Esophagus mucosa (tissue), 1 donor: ENCODE data around the gene ABLIM2. TPM values are rescaled to one million over a fixed set of nuclear protein-coding genes. Genes with fewer than 3 reads are reported as not detected.

Experiments
- ATAC-seq: fragments of 200-7000 bp; cut with Tn5 transposase; one replicate; pipeline ENCODE4 v1.9.1; 2020
- total RNA-seq: library from RNA; stranded (reverse); gene quantifications from one replicate; pipeline ENCODE4 v1.2.4, GENCODE V29; 2023
- donor health status: DM: yes; HTN: yes; CAD: no.

Gene ABLIM2
- total RNA-seq, 1 donor from 2014 or later = 20.1 TPM

DNA sequence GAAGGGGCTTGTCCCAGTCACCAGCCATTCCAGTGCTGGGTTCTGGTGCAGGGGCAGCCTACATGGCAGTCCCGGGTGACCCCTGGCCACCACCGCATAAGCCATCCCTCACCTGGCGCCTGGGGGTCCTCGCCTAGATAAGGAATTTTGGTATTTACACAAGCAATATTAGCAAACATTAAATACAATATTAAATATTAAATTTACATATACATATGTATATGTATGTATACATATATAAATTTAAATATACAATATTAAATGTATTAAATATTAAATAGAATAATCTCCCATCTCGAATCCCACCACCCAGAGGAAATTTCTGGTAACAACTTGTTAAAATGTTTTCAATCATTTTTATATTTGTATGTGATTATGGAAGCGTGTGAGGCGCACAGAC is 114.4 kb downstream of the ABLIM2 start:
- ATAC-seq = no peak

DNA sequence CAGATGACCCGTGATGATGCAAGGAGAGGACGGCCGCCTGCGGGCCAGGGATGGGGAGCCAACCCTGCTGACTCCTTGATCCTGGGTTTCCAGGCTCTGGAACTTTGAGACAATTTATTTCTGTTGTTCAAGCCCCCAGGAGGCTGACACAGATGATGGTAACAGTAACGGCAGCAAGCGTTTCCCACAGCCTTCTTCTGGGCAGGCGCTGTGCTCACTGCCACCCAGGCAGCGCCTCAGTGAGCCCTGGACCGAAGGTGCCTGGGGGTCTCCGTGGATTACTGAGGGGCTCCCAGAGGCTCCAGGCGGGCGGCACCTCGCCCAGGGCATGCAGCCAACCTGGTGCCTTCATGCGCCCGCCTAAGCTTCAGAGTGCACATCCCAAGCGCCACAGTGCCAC is 115.0 kb downstream of the ABLIM2 start:
- no peak for ATAC-seq

DNA sequence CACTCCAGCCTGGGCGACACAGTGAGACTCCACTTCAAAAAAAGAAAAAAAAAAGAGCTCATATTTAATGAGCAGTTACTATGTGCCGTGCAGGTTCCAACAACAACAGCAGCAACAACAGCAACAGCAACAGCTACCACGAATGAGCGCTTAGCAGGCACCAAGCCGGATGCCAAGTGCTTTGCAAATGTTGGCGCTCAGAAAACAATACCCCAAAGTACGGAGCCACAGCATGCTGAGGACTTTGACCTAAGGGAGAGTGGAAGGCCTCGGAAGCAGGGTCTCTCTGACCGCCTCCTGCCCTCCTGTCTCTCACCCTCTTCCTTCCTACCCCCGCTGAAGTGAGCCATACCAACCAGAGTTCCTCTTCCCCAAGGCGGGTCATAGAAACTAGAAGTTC is 116.7 kb downstream of the ABLIM2 start:
- ATAC-seq = no peak

DNA sequence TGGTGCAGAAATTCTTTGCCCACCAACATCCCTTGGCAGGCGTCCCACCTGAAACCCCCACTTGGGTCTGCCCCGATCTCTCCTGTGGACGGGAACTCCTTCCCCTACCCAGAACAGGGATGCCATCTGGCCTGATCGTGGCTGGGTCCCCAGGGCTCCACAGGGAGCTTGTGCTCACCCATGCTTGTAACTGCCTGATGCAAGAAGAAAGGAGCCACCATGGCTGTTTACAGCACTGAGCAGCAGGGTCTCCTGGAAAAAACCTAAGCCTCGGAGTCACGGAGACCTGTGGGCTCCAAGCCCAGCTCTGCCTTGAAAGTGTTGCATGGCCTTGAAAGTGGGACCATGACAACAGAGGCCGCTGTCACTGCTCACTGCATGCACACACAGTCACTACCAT is 117.4 kb downstream of the ABLIM2 start:
- no peak for ATAC-seq

DNA sequence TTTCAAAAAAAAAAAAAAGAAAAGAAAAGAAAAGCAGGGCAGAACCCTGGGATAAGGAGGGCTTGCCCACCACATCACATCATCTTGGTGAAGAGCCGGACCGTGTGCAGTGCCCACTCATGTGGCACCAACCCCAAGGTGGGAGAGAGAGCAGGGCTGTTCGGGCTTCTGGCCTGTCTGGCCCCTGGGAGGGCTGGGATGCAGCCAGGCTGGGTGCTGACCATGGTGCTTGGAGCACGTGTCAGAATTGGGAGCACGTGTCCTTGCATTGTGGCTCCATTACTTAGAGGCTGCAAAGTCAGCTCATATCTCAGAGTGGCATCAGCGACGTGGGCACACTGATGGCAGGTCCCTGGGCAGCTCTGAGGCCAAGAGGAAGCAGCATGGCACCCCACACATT is 118.0 kb downstream of the ABLIM2 start:
- ATAC-seq = no peak

DNA sequence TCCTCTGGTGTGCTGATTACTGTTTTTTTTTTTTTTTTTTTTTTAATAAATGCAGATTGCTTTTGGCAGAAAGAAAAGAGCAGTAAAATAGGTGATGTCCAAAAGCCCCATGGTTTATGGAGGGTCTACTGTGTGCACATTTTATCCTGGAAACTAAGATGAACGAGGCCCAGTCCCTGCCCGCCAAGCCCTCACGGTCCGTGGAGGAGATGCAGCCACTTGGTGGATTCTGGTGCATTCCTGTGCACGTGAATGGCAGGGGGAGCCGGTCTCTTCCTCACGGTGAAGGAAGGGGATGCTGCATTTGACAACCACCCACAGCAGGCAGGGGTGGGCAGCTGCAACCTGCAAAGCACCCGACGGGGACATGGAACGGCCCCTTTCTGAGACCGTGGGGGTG is 118.8 kb downstream of the ABLIM2 start:
- no peak for ATAC-seq

DNA sequence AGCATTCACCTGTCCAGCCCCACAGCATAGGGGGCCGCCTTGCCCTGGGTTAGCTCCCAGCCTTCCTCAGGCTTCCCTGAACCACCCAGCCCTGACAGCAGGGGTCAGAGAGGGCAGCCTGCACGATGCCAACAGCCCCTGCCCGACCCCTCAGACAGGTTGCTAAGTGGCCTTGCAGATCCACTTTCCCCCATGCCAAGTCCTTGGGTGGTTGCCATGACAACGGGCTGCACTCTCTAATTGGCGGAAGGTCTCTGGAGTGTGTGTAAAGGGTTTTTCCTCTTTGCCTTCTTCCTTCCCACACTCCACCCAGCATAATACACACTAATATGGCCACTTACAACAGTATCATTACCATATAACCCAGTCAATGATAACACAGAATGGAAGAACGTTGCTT is 119.3 kb downstream of the ABLIM2 start:
- ATAC-seq = no peak

DNA sequence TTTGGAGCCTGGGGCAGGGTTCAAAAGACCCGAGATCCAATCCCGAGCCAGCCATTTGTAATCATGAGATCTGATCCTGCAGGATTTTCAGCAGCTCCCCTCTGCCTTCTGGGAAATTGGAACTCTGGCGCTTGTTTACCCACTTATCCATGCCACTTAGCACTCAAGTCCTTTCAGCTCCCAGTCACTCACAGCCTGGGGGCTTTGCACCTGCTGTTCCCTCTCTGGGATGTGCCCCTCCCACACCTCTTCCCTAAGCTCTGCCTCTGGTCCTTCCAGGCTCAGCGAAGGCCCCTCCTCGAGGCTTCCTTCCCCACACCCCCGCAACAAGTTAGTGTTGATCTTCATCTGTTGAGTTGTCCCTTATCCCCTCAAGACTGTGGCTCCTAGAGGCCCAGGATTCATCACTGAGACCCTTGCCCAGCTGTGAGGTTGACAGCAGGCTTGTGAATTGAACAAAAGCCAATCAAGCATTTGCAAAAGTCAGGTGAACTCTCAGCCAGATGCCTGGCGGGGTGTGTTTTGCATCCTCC is 119.8 kb downstream of the ABLIM2 start:
- no peak for ATAC-seq

DNA sequence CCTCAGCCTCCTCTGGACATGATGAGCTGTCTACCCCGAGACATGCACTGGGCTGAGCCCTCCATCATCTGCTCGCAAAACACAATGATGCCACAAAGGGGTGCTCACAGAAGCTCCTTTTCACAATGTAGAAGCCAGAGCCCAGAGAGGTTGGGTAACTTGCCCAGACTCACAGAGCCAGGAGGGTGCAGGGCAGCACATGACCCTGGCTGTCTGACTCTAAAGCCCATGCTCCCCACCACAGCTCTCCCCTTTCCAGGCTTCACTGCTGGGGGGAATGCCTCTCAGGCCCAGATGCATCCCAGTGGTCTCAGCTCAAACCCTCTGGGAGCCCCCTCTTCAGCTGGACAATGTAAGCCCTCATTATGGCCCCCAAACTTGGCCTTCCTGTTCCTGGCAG is 120.5 kb downstream of the ABLIM2 start:
- ATAC-seq = no peak

DNA sequence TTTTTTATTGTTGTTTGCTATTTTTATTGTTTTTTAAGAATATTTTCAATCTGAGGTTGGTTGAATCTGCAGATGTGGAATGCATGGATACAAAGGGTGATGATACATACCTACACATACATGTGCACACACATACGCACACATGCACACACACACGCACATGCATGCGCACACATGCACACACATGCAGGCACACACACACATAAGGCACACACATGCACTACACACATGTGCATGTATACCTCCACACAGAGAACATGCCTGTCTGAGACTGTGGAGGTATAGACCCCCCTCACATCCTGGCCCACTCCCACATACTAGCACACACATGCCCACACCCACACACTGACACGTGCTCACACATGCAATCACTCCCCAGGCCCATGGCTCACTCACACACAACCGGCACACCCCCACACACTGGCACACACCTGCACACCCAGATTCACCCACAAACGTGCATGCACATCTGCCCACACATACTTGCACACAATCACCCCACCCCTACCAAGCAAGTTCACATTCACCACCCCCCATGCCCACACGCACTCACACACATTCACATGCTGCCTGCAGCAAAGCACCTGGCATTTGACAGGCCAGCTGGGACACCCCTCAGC is 121.4 kb downstream of the ABLIM2 start:
- no peak for ATAC-seq

DNA sequence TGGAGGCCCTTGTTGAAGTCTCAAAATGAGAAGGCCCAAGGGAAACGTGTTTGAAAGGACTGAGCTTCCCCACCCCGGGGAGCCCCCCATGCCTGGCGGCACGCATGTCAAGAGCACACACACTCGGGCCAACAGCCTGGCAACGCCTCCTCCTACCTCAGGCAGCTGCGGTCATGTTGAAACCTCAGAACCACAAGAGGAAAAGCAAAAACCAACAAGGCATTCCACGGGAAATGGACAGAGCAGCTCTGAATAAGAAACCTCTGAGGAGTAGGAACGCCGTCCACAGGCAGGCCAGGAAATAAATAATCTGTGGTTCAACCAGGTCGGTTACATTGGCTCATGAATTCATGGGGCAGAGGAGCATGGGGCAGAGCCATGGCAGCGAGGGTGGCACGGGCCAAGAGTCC is 123.2 kb downstream of the ABLIM2 start:
- no peak for ATAC-seq

DNA sequence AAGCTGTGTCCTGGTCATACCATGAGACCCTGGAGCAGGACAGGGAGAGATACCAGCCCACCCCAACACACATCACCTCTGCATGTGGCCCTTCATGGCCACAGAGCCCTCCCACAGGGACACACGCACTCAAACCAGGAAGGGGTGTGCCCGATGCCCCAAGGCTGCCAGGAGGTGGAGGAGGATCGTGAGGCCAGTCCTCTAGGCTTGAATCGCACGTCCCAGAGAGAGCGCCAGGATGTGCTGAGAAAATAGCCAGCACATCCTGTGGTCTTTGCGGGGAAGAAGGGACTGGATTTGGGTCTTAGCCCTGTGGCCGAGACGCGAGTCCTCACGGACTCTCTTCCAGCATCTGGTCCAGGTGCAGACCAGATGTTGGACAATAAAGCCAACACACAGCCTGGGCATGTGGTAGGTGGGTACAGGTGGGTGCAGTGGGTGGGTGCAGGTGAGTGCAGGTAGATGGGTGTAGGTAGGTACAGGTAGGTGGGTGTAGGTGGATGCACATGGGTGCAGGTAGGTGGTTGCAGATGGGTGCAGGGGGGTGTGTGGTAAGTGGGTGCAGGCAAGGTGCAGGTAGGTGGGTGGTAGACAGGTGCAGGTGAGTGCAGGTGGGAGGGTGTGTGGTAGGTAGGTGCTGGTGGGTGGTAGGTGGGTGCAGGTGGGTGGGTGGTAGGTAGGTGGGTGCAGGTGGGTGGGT is 124.6 kb downstream of the ABLIM2 start:
- ATAC-seq = no peak

DNA sequence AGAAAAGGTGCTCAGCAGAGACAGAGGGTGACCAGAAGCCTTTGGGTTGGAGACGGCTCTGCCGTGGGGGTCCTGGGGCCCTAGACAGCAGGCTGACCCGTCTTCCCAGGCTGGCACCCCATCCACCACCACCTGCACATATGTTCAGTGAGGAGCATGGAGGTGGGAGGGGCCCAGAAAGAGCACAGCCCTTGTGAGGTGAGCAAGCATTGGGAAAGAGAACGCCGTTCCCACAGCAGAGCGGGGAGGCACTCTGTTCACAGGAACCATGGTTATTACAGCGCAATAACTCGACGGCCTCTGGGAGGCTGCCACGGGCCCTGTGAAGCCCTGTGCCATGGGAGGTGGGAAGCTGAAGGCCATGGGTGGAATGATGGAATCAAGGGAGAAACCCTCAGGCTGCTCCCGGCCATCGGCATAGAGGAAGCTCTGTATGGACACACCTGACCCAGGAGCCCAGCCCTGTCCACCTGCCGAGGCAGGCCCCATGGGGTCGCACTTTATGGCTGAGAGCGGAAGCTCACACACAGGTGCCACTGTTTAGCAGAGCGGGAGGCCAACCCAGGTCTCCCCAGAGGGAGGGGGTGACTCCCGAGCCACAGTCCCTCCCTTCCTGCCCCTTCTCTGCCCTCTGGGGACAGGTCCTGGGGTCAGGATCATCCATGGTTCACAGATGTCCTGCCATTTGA is 125.4 kb downstream of the ABLIM2 start:
- no peak for ATAC-seq

DNA sequence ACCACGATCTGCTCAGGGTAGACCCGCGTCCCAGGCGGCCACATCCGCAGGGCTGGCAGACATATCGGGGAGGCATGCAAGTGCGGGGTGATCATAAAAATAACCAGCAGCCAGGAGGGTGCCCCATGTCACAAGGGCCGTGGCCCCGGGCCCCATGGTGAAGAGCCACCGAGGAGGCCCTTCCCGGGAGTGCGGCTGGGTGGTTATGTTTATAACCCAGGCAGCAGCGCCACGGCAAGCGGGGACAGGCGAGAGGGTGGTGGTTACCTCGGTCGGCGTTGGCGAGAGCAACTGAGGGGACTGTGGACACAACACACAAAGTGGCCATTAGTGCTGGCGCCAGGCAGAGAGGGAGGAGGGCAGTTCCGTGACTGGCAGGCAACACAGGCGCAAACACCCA is 126.2 kb downstream of the ABLIM2 start:
- no peak for ATAC-seq

DNA sequence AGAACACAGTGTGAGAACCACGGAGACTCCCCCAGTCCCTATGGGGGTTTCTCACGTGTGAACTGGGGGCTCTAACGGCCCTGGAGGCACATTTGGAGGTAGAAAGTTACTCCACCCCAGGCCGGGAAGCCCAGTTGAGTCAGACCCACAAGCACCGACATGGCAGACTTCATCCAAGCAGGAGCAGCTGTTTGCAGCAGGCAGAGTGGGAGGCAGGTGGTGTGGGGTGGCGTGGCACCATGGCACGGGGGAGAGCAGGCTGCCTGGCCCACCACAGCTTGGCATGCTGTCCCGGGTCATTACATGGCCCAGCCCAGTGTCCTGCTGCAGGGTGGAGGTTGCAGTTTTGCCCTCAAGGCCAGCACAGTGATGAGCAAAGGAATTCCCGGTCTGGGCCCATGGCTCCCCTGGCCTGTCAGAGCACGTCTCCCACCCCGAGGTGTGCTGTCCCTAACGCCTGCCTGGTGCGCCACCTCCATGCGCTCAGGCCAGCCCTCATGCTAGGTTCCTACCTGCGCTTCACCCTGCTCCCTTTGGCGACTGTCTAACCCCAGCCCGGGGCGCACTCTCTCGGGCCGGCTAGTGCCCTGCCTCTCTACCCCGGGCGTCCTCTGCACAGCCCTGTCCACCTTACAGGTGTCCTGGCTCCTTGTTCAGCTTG is 128.4 kb downstream of the ABLIM2 start:
- peak; percentile 76 for ATAC-seq

DNA sequence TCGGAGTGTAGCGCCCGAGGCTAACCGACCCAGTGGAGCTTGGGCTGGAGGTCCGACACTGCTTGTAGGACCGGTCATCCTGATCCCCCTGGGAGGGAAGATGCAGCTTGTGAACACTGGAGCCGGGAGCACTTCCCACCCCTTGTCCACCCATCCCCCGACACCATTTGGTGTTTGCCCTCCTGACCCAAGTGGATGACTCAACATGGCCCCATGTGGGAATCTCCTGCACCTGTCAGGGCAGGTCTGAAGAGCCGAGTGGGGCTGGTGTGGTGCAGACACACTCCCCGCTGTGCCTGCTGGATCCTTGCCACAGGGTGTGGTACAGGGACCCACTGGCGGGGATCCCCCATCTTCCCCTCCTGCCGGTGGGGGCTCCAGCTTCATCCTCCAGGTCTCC is 128.9 kb downstream of the ABLIM2 start:
- ATAC-seq = peak; percentile 84

DNA sequence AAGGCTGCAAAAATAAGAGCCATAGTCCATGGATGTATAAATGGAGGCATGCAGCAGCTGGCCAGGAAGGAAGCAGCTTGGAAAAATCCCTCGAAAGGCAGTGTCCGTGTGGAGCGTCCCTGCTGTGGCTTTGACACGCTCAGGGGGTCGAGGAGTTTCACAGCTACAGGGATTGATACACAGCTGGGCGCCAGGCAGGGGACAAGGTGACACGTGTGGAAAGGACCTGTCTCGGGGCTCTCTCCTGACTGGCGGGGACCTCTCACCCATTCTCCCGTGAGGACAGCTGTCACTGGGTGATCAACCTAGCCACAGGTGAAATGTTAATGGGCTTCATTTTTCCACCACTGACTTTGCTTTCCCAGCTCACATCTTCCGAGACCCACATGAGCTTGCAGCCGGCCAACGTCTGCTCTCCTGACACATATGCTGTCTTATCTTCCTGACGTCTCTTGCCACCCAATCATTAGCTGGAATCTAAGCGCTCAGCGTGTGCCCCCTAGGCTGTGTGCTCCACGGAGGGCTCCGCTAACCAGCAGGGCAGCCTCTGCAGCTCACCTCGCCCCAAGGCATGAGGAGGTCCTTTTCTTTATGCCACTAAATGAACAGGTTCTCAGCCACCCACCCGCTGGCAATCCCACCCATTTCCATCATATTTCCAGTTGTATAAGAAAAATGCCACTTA is 129.6 kb downstream of the ABLIM2 start:
- no peak for ATAC-seq

DNA sequence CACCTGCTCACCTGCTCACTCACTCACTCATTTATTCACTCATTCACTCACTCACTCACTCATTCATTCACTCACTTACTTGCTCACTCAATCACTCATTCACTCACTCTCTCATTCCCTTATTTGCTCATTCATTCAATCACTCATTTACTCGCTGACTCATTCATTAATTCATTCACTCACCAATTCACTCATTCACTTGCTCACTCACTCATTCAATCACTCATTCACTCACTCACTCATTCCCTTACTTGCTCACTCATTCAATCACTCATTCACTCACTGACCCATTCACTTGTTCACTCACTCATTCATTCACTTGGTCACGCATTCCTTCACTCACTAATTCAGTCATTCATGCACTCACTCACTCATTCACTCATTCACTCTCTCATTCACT is 130.2 kb downstream of the ABLIM2 start:
- ATAC-seq = no peak

DNA sequence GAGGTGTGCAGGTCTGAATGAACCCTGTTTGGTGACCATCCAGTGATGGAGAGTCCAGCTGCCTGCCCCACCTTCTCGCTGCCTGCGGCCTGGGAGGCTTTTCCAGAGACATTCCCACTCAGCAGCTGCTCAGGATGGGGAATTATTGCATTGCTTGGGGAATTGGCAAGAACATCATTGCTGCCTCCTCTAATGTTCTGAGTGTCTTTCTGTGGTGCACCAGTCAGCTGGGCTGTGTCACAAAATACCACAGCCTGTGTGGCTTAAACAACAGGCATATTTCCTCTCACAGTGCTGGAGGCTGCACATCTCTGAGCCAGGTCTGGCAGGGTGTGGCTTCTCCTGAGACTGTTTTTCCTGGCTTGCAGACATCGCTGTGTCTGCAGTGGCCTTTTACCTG is 132.2 kb downstream of the ABLIM2 start:
- no peak for ATAC-seq

DNA sequence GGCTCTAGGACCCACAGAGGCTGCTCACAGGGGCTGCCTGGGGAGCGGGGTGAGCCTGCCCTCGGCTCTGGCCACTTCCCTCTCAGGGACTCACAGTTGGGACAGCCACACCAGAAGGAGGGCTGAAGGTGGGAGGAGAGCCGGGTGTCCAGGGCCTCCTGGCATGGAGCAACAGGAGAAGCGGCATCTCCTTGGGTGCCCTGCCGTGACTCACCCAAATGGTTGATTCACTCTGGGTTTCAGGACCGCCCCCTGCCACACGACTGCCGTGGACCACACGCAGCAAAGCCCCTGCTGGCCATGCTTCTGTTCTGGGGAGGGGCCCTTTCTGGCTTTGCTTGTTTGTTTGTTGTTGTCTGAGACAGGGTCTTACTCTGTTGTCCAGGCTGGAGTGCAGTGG is 132.9 kb downstream of the ABLIM2 start:
- ATAC-seq = peak; percentile 4

DNA sequence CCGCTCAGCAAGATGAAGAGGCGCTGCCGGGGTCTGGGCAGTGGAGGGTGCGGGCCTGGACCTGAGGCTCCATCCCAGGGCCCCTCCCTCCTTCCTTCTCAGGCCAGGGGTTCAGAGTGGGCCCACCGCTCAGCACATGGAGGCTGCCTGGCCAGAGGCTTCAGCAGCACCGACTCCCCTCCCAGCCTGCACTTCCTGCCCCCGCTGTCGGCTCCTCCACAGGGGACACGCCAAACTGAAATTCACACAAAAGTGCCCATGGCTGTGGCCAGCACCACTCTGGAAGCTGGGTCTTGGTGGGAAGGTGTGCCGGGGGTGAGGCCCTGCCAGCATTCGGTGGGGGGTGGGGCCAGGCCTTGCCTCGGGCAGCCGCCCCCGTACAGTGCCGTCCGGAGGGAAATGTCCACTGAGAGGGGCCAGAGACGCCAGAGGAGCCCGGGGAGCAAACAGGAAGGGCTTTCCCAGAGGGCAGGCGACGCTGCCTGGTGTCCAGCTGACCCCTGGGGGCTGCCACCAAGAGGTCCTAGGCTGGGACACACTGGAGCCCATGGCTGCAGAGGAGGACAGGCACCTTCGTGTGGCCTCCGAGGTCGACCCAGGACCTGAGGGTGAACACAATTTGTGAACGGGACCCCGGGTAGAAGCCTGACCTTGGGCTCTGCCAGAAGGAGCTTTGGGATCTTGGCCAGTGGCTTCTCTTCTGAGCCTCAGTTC is 134.4 kb downstream of the ABLIM2 start:
- ATAC-seq = no peak

DNA sequence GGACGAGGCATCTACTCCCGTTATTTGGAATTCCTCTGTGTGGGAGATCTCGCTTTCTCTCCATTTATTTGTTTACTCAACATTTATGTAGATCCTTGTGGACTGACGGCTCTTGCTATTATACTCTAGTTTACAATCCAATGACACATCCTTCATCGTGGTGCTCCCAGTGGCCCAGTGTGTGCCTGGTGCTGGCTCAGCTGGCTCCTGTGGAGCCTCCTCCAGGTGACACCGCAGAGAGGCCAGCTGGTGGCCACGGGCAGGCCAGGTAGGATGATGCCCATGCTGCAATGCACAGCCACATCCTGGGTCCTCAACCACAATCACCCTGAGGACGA is 134.9 kb downstream of the ABLIM2 start:
- ATAC-seq = no peak
